Left ventricle myocardium inferior (tissue), 1 donor: ENCODE results near the gene PPP2R5B. TPM values are rescaled to one million over a fixed set of nuclear protein-coding genes. Genes with fewer than 3 reads are reported as not detected.

Experiments used
- DNase-seq: peaks from one replicate; pipeline ENCODE4 v3.0.0-alpha.2; 2020
- H3K27ac ChIP-seq: fragments of 200-600 bp; replicated peaks from 2 replicates; pipeline ENCODE4 v1.8.0; 2021
- H3K27me3 ChIP-seq: fragments of 200-600 bp; 2 replicates; pipeline ENCODE4 v1.8.0; 2021; ENCODE audit warnings: low read depth
- H3K36me3 ChIP-seq: fragments of 200-600 bp; 2 replicates; pipeline ENCODE4 v1.8.0; 2021
- H3K4me1 ChIP-seq: fragments of 200-600 bp; 2 replicates; pipeline ENCODE4 v1.8.0; 2021
- H3K4me3 ChIP-seq: fragments of 200-600 bp; 2 replicates; pipeline ENCODE4 v1.8.0; 2021; ENCODE audit warnings: mild to moderate bottlenecking, moderate library complexity
- H3K9me3 ChIP-seq: fragments of 200-600 bp; replicated peaks from 2 replicates; pipeline ENCODE4 v1.8.0; 2021
- CTCF ChIP-seq: fragments of 200-600 bp; IDR thresholded peaks from 2 replicates; pipeline ENCODE4 v1.8.0; 2021; ENCODE audit warnings: antibody characterized with exemption, mild to moderate bottlenecking, borderline replicate concordance
- intact Hi-C: fragments of 100-400 bp; cut with micrococcal nuclease; formaldehyde crosslinking; loops from one replicate; pipeline ENCODE4 v1.11.0; 2022
- total RNA-seq: library from RNA; stranded (reverse); fragmentation: NEBNext Ultra II Directional; extraction: Animal tissue kit (Norgen Biotek cat#: 25700); gene quantifications from one replicate; pipeline ENCODE4 v1.2.1, GENCODE V29; 2021
- donor health status: DM: no; HTN: yes; CAD: no; lungs with severe emphysema.

Gene PPP2R5B
- total RNA-seq, 1 donor from 2014 or later, result 22.5 TPM

DNA sequence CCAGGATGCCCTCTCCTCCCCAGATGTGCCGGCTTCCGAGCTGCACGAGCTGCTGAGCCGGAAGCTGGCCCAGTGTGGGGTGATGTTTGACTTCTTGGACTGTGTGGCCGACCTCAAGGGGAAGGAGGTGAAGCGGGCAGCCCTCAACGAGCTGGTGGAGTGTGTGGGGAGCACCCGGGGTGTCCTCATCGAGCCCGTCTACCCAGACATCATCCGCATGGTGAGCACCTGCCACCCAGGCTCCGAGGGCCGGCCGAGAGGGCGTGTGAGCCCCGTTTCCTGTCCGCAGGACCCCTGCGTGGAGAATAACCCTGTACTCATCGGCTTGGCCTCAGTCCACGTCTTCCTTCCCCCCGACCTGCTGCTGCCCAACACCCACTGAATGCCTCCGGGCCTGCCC is 2.2 kb downstream of the PPP2R5B start:
- Histone ChIP-seq H3K27me3 (no peaks in the 10 kb centered on the region), H3K36me3 (peaks cover 53% of the 10 kb centered on the region), H3K4me1 (peaks cover 37% of the 10 kb centered on the region), H3K4me3 (no peak overlapping the region), H3K9me3 (no peaks in the 10 kb centered on the region), H3K27ac (no peak overlapping the region)
- no peak for TF ChIP-seq CTCF
- DNase-seq, result no peak
- intact Hi-C loops, result no loop called here

- TF ChIP-seq CTCF, result no peak
- Histone ChIP-seq H3K4me3 (no peak overlapping the region), H3K27me3 (no peaks in the 10 kb centered on the region), H3K36me3 (peaks cover 75% of the 10 kb centered on the region), H3K4me1 (peaks cover 27% of the 10 kb centered on the region), H3K9me3 (no peaks in the 10 kb centered on the region), H3K27ac (no peak overlapping the region)
- intact Hi-C loops, result no loop called here
- DNase-seq, result no peak
Observed at GRCh38 chr11:64928957-64929356, 4.5 kb downstream of the PPP2R5B start.

- Histone ChIP-seq H3K27ac (no peak overlapping the region), H3K36me3 (peaks cover 79% of the 10 kb centered on the region), H3K4me3 (no peak overlapping the region), H3K27me3 (no peaks in the 10 kb centered on the region), H3K4me1 (peaks cover 22% of the 10 kb centered on the region), H3K9me3 (no peaks in the 10 kb centered on the region)
- no peak for TF ChIP-seq CTCF
- no peak for DNase-seq
- intact Hi-C loops, result no loop called here
Observed at GRCh38 chr11:64929625-64930024, 5.1 kb downstream of the PPP2R5B start.

DNA sequence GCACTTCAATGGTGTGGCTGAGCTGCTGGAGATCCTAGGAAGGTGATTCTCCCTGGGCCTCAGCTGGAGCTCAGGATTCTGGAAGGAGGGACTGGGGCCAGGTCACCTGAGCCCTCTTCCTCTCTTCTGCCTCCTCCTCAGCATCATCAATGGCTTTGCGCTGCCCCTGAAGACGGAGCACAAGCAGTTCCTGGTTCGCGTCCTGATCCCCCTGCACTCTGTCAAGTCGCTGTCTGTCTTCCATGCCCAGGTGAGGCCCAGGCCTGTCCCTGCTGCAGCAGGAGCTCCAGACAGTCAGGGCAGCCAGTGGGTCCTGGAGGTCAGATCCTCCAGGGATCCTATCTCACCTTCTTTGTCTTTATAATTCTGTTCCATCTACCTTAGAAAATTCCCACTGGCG is 5.9 kb downstream of the PPP2R5B start:
- no peaks in the 10 kb centered on the region for H3K27me3 ChIP-seq
- no peak for DNase-seq
- peaks cover 79% of the 10 kb centered on the region for H3K36me3 ChIP-seq
- H3K27ac ChIP-seq, result no peak overlapping the region
- peaks cover 15% of the 10 kb centered on the region for H3K4me1 ChIP-seq
- H3K4me3 ChIP-seq, result no peak overlapping the region
- TF ChIP-seq CTCF, result no peak
- intact Hi-C loops, result no loop called here
- no peaks in the 10 kb centered on the region for H3K9me3 ChIP-seq

GRCh38 chr11:64931290-64931689 is 6.8 kb downstream of the PPP2R5B start:
- no peak for DNase-seq
- intact Hi-C loops, result no loop called here
- H3K9me3 ChIP-seq, result no peaks in the 10 kb centered on the region
- H3K4me1 ChIP-seq, result peaks cover 5% of the 10 kb centered on the region
- TF ChIP-seq CTCF, result no peak
- H3K27ac ChIP-seq, result no peak overlapping the region
- peaks cover 79% of the 10 kb centered on the region for H3K36me3 ChIP-seq
- no peaks in the 10 kb centered on the region for H3K27me3 ChIP-seq
- no peak overlapping the region for H3K4me3 ChIP-seq

- Histone ChIP-seq H3K9me3 (no peaks in the 10 kb centered on the region), H3K36me3 (peaks cover 70% of the 10 kb centered on the region), H3K4me1 (no peaks in the 10 kb centered on the region), H3K27ac (no peak overlapping the region), H3K4me3 (no peak overlapping the region), H3K27me3 (no peaks in the 10 kb centered on the region)
- no peak for DNase-seq
- TF ChIP-seq CTCF, result no peak
- intact Hi-C loops, result no loop called here
Observed at GRCh38 chr11:64932324-64932723, 7.8 kb downstream of the PPP2R5B start.
